NCI-H128 (cell line): Measurements from ENCODE around the gene TTC34.
"Not testable (repeated sequence)": the region's sequence is repeated elsewhere in the genome, so short reads cannot be mapped to it uniquely, and the experiment has no call there.

Experiments
- DNase-seq: peaks from one replicate; lab custom pipeline; 2025; ENCODE audit not compliant: unreplicated experiment; lab: John Stamatoyannopoulos, UW

The TTC34 gene

GRCh38 chr1:2630498-2631135, 170.9 kb downstream of the TTC34 start:
- no peak for DNase-seq

DNA sequence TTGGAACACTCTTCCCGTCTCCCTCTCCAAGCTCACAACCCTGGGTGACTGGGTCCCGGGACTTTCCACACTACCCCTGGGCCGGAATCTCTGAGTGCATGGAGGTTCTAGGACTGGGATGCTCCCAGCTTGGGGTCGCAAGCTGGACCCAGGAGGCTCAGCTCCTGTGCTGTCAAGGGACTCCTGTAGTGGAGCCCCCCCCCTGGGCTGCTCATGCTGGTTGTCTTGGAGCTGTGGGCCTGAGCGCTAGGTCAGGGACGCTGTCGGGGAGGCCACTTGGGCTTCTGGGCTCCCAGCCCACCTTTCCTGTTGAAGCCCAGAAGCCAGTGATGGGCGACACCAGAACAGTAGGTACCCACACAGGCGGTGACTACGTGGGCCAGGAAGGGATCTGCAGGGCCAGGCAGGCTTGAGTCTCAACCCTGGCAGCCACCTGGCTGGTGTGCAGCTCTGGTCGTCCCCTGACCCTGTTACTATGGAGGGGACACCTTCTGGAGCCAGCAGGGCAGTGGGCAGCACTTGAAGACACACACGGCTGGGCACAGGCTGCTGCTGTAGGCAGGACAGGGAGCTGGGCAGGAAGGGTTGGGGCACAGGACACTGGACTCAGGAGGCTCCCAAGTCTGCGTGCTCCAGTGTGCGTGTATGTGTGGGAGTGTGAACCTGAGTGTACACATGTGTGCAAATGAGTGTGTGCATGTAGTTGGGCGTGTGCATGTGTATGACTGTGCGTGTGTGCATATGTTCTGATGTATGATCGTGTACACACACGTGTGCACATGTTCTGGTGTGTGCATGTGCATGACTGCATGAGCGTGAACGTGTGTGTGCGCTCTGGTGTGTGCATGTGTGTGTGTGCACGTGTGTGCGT, 171.6 kb downstream of the TTC34 start:
- DNase-seq, result no peak

DNA sequence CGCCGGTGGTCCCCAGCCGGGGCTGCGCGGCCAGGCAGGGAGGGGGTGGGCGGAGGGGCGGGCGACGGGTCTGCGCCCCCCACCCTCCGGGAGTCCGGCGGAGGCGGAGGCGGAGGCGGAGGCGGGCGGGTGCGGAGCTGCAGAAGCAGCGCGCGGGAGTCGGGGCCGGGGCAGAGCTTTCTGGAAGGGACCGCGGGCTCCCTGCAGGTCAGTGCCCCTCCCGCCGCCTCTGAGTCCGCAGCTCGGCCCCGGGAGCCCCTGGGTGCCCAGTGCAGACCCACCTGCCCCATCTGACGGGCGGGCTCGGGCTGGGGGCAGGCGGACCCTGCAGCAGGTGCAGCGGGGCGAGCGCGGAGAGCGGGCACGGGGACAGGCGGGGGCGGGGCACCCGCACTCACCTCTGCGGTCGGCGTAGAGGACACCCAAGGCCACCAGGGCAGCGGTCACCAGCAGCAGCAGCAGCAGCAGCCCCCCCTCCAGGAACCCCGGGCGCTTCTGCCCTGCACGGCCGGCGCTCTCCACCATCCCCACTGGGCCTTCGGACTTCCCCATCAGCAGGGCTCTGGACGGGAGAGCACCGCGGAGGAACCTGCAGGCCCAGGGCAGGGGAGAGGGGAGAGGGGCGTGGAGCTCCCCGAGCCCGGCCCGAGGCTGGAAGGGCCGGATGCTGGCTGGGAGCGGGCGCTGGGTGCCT, 172.4 kb downstream of the TTC34 start:
- no peak for DNase-seq

GRCh38 chr1:2628191-2628932, 173.1 kb downstream of the TTC34 start:
- DNase-seq, result no peak

GRCh38 chr1:2627746-2628145, 173.7 kb downstream of the TTC34 start:
- no peak for DNase-seq

DNA sequence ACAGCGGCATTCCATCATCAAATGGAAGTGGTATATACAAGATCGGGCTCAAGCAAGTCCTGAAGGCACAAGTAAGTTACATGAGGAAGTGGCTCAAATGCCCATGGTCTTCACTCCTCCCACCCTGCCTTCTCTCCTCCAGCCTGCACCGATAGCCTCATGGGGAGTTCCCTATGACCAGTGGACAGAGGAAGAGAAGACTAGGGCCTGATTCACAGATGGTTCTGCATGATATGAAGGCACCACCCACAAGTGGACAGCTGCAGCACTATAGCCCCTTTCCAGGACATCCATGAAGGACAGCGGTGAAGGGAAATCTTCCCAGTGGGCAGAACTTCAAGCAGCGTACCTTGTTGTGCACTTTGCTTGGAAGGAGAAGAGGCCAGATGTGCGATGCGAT, 175.7 kb downstream of the TTC34 start:
- DNase-seq, result not testable (repeated sequence)

GRCh38 chr1:2625311-2625710, 176.2 kb downstream of the TTC34 start:
- no peak for DNase-seq

GRCh38 chr1:2624735-2625300, 176.7 kb downstream of the TTC34 start:
- DNase-seq, result no peak

- no peak for DNase-seq
Measured at GRCh38 chr1:2623571-2624337, 177.7 kb downstream of the TTC34 start.

DNA sequence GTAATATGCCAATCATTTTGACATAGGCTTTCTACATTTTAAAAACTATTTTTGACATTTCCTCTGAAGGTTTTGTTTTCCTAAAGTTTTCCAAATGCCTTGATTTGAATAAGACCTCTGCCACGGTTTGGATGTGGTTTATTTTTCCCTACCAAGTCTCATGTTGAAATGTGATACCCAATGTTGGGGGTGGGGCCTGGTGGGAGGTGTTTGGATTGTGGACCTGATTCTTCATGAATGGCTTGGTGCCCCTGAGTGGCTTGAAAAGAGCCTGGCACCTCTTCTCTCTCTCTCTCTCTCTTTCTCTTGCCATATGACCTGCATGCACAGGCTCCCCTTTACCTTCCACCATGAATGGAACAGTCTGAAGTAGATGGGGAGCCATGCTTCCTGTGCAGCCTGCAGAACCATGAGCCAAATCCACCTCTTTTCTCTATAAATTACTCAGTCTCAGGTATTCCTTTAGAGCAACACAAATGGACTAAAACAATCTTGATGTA, 183.5 kb downstream of the TTC34 start:
- no peak for DNase-seq

- no peak for DNase-seq
Measured at GRCh38 chr1:2614145-2614544, 187.3 kb downstream of the TTC34 start.

DNA sequence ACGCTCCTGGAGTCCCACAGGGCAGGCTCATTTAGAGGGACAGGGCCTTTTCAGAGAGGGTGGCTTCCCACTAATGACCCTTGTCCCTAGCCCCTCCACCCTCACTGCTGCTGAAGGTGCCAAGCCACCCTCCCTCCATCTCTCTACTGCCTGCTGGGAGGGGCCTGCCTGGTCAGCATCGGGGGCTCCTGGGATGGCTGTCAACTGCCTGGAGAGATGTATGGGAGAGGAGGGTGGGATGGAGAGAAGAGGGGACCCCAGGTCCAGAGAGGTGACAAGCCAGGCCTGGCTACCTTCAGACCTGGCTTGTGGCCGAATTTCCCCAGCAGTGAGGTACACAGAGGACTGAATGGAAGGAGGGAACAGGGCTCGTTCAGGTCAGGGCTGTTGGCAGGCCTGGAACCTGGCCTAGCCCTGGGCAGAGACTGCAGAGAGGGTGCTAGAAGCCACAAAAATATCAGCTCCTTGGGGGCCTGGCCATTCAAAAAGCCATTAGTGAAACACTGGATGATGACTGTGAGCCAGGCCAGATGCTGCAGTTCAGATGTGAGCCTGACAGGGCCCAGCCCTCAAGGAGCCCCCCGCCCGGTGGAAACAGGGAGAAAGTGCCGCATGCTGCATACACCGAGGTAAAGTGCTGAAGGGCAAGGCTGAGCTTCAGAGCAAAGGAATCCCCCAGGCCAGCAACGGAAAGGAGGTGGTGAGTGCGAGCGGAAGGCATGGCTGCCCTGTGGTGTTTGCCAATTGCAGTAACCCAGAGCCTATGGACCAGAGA, 188.7 kb downstream of the TTC34 start:
- no peak for DNase-seq

DNA sequence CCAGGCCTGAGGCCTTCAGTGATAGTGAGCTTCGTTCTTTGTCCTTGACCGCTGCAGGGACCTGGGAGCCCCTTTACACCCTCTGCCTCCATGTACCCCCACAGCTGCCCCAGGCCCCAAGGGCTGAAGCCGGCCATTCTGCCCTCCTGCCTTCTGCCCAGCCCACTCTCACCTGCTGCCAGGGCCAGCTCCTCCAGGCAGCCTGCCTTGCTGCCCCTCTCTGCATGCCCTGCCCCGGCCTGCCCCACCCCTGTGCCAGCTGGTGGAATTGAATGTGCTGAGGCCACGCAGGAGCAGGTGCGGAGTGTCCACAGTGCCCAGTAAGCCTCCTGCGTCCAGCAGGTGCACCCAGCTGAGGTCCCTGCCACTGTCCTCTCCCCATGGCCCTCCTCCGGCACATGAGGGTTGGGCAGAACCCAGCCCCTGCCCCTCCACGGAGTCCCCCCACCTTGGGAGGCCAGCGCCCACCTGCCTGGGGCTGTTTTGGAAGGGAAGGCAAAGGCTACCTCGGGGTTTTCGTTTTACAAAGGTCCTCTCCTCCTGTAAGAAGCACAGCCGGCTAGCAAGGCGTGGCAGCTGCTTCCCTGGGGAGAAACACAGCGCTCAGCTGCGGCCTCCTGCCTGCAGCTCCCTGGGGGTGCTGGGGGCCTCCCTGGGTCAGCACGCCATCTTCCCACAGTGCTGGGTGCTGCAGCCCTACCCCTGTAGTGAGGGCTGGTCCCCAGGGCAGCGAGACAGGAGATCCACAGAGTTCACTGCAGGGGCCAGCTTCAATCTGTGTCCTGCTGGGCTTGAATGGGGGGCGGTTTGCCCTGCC, 189.7 kb downstream of the TTC34 start:
- no peak for DNase-seq

- no peak for DNase-seq
Measured at GRCh38 chr1:2611031-2611501, 190.4 kb downstream of the TTC34 start.

GRCh38 chr1:2610036-2610959, 191.2 kb downstream of the TTC34 start:
- DNase-seq, result no peak

DNA sequence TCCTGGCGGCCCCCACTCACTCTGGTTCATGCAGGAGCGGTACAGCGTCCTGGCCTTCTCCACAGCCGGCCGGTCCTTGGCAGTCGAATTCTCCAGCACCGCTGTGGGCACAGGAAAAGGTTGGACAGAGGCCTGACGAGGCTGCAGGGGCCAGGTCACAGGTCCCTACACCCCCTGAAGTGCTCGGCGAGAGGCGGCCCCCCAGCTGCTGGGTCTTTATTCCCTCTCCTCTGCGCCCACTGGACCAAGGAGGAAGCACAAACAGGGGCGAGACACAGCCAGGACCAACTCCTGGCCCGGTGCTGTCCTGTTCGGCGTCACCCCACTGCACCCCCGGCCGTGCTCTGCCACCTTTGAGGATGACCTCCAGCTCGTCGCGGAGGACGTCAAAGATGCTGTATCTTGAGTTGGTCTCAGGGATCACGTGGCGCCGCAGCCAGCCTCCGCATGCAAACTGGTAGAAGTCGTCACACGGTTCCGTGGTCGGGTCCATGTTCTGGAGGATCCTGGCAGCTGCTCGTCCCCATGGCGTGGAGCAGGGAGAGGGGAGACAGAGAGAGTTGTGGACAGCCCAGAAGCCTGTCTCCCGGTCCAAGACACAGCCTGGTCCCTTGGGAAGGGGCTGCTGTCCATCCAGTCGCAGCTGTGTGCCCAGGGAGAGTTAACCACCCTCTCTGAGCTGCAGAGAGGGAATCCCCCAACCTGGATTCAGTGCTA, 192.0 kb downstream of the TTC34 start:
- no peak for DNase-seq
